HepG2 (cell line): ENCODE data around the gene RABL6.

Experiments used
- ATF3 ChIP-seq: sonication (generic); formaldehyde crosslinking; IDR thresholded peaks from 2 replicates; pipeline ENCODE4 v1.4.0; 2020; ENCODE audit warnings: missing genetic modification reagents
- DDIT3 ChIP-seq: sonication (generic); formaldehyde crosslinking; IDR thresholded peaks from 2 replicates; pipeline ENCODE4 v1.4.0; 2020; ENCODE audit warnings: mild to moderate bottlenecking, missing genetic modification reagents
- DNMT1 ChIP-seq: sonication (generic); formaldehyde crosslinking; IDR thresholded peaks from 2 replicates; pipeline ENCODE4 v1.5.1; 2020; ENCODE audit warnings: mild to moderate bottlenecking, missing genetic modification reagents
- FOSL1 ChIP-seq: sonication (generic); formaldehyde crosslinking; IDR thresholded peaks from 2 replicates; pipeline ENCODE4 v1.9.0; 2021; ENCODE audit warnings: missing genetic modification reagents, borderline replicate concordance
- FOXM1 ChIP-seq: sonication (generic); formaldehyde crosslinking; IDR thresholded peaks from 2 replicates; pipeline ENCODE4 v1.5.0; 2020; ENCODE audit warnings: missing genetic modification reagents
- GABPB1 ChIP-seq: IDR thresholded peaks from 2 replicates; pipeline ENCODE4 v1.6.1; 2016; ENCODE audit warnings: mild to moderate bottlenecking, missing genetic modification reagents, moderate library complexity, missing compliant biosample characterization
- GMEB2 ChIP-seq: IDR thresholded peaks from 2 replicates; pipeline ENCODE4 v1.6.1; 2016; ENCODE audit warnings: missing biosample characterization, missing genetic modification reagents, low read depth
- RAD51 ChIP-seq: fragments of 450-650 bp; IDR thresholded peaks from 2 replicates; pipeline ENCODE4 v1.6.1; 2016; ENCODE audit warnings: borderline replicate concordance
- TBP ChIP-seq: sonication (generic); formaldehyde crosslinking; IDR thresholded peaks from 2 replicates; pipeline ENCODE4 v1.5.0; 2020; ENCODE audit warnings: missing genetic modification reagents
- TCF12 ChIP-seq, 2 experiments: fragments of 450-650 bp in 1 of 2; sonication (generic) in 1 of 2; formaldehyde crosslinking in 1 of 2; IDR thresholded peaks; 2 replicates each; pipeline versions ENCODE4 v1.6.1 to v1.8.0; 2017 to 2022; ENCODE audit warnings: antibody characterized with exemption in 1 of 2, mild to moderate bottlenecking in 1 of 2, missing genetic modification reagents in 1 of 2, moderate library complexity in 1 of 2
- ZBTB40 ChIP-seq, 2 experiments: fragments of 450-650 bp in 1 of 2; sonication (generic) in 1 of 2; formaldehyde crosslinking in 1 of 2; IDR thresholded peaks; 2 replicates each; pipeline versions ENCODE4 v1.6.1 to v1.8.0; 2016 to 2022; ENCODE audit warnings: antibody characterized with exemption in 1 of 2, mild to moderate bottlenecking in 1 of 2, missing genetic modification reagents in 1 of 2
- ZFX ChIP-seq: sonication (generic); formaldehyde crosslinking; IDR thresholded peaks from 2 replicates; pipeline ENCODE4 v1.4.0; 2020; ENCODE audit warnings: mild to moderate bottlenecking, low read depth, missing genetic modification reagents, moderate library complexity
- ZNF878 ChIP-seq: sonication (generic); formaldehyde crosslinking; IDR thresholded peaks from 2 replicates; pipeline ENCODE4 v1.8.1; 2023; ENCODE audit warnings: mild to moderate bottlenecking, missing genetic modification reagents, moderate library complexity

GRCh38 chr9:136761545-136761981, 46.2 kb upstream of the RABL6 start:
- TF ChIP-seq FOSL1 (CRISPR knock-in tag), result no peak
- no peak for TF ChIP-seq FOXM1
- TF ChIP-seq GMEB2 (CRISPR knock-in tag), result no peak
- no peak for TF ChIP-seq ATF3 (CRISPR knock-in tag)
- no peak for TF ChIP-seq DDIT3 (CRISPR knock-in tag)
- TF ChIP-seq RAD51, result no peak
- no peak for TF ChIP-seq ZFX (CRISPR knock-in tag)
- no peak for TF ChIP-seq TBP (CRISPR knock-in tag)
- TF ChIP-seq ZNF878, result no peak
- TF ChIP-seq ZBTB40 (IDR thresholded peaks at IDR 0.05), result no peak
- TF ChIP-seq ZBTB40 (CRISPR knock-in tag; IDR thresholded peaks at IDR 0.05), result no peak
- no peak for TF ChIP-seq DNMT1
- TF ChIP-seq TCF12 (IDR thresholded peaks at IDR 0.05), result no peak
- TF ChIP-seq TCF12 (CRISPR knock-in tag; IDR thresholded peaks at IDR 0.05), result no peak
- TF ChIP-seq GABPB1, result no peak; the same call in 1 of the 2 replicates
